ENCODE measurements around the gene PARP4.

DNA sequence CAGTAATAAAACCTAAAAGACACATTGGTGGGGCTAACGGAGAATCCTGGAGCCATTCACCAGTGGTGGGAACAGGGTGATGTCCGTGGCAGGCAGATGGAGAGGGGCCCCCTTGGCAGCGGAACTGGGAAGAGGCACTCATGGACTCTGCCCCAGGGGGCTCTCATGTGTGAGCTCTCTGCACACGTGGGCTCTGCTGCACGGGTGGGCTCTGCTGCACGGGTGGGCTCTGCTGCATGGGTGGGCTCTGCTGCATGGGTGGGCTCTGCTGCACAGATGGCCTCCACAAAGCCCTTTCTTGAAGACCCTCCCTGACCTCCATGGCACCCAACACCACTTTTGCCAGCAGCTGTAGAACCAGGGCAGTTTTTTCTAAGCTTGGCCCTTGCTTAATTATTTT is 52.3 kb downstream of the PARP4 start:
- TF ChIP-seq TAF1 (IDR thresholded peaks at IDR 0.05; ENCODE audit: low read depth) (no peak), RAD21 (IDR thresholded peaks at IDR 0.05; ENCODE audit: low read depth) (no peak), FOXM1 (IDR thresholded peaks at IDR 0.05; ENCODE audit: borderline replicate concordance, low read depth) (no peak), EP300 (IDR thresholded peaks at IDR 0.05; ENCODE audit: borderline replicate concordance) (no peak), TEAD4 (IDR thresholded peaks at IDR 0.05) (no peak), NFIC (IDR thresholded peaks at IDR 0.05) (no peak)
- TF ChIP-seq, protein P1, sequence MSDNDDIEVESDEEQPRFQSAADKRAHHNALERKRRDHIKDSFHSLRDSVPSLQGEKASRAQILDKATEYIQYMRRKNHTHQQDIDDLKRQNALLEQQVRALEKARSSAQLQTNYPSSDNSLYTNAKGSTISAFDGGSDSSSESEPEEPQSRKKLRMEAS (IDR thresholded peaks at IDR 0.05) = no peak
- TF ChIP-seq, protein P2, sequence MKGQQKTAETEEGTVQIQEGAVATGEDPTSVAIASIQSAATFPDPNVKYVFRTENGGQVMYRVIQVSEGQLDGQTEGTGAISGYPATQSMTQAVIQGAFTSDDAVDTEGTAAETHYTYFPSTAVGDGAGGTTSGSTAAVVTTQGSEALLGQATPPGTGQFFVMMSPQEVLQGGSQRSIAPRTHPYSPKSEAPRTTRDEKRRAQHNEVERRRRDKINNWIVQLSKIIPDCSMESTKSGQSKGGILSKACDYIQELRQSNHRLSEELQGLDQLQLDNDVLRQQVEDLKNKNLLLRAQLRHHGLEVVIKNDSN (IDR thresholded peaks at IDR 0.05) = no peak
- TF ChIP-seq, protein P3, sequence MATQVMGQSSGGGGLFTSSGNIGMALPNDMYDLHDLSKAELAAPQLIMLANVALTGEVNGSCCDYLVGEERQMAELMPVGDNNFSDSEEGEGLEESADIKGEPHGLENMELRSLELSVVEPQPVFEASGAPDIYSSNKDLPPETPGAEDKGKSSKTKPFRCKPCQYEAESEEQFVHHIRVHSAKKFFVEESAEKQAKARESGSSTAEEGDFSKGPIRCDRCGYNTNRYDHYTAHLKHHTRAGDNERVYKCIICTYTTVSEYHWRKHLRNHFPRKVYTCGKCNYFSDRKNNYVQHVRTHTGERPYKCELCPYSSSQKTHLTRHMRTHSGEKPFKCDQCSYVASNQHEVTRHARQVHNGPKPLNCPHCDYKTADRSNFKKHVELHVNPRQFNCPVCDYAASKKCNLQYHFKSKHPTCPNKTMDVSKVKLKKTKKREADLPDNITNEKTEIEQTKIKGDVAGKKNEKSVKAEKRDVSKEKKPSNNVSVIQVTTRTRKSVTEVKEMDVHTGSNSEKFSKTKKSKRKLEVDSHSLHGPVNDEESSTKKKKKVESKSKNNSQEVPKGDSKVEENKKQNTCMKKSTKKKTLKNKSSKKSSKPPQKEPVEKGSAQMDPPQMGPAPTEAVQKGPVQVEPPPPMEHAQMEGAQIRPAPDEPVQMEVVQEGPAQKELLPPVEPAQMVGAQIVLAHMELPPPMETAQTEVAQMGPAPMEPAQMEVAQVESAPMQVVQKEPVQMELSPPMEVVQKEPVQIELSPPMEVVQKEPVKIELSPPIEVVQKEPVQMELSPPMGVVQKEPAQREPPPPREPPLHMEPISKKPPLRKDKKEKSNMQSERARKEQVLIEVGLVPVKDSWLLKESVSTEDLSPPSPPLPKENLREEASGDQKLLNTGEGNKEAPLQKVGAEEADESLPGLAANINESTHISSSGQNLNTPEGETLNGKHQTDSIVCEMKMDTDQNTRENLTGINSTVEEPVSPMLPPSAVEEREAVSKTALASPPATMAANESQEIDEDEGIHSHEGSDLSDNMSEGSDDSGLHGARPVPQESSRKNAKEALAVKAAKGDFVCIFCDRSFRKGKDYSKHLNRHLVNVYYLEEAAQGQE (IDR thresholded peaks at IDR 0.05; ENCODE audit: low read depth) = no peak

Measured in Ishikawa (cell line).